Gastroesophageal sphincter (tissue), 4 donors: ENCODE measurements around the gene FNDC3A. TPM values are rescaled to one million over a fixed set of nuclear protein-coding genes. Genes with fewer than 3 reads are reported as not detected.

Experiments used
- ATAC-seq: fragments of 150-250 bp; one replicate; pipeline ENCODE4 v1.9.1; 2016; ENCODE audit warnings: mild to moderate bottlenecking, moderate library complexity
- H3K27ac ChIP-seq, 4 donors: fragments of 200-600 bp; sonication (generic) in 3 of 4; 1 replicate in 3 of 4; 2 replicates in 1 of 4; pipeline ENCODE4 v1.5.1; 2016 to 2019
- H3K27me3 ChIP-seq: fragments of 200-600 bp; sonication (generic); one replicate; pipeline ENCODE4 v1.5.1; 2019
- H3K36me3 ChIP-seq, 2 donors: fragments of 200-600 bp; sonication (generic); one replicate each; pipeline ENCODE4 v1.5.1; 2019; ENCODE audit warnings: control low read depth in 1 of 2
- H3K4me1 ChIP-seq, 3 donors: fragments of 200-600 bp; sonication (generic); 1 replicate in 2 of 3; 2 replicates in 1 of 3; pipeline ENCODE4 v1.5.1; 2016 to 2019; ENCODE audit warnings: control low read depth in 2 of 3
- H3K4me3 ChIP-seq, 2 donors: fragments of 200-600 bp; sonication (generic); one replicate each; pipeline ENCODE4 v1.5.1; 2019; ENCODE audit warnings: mild to moderate bottlenecking in 1 of 2, moderate library complexity in 1 of 2
- H3K9me3 ChIP-seq, 3 donors: fragments of 200-600 bp; sonication (generic); one replicate each; pipeline ENCODE4 v1.5.1; 2017 to 2019; ENCODE audit warnings: control low read depth in 2 of 3
- CTCF ChIP-seq, 4 experiments: fragments of 200-600 bp in 2 of 4; fragments of 450-650 bp in 2 of 4; sonication (generic) in 1 of 4; IDR thresholded peaks; one replicate each; pipeline ENCODE4 v1.5.1; 2017 to 2019; ENCODE audit warnings: antibody characterized with exemption in 4 of 4, mild to moderate bottlenecking in 2 of 4, moderate library complexity in 2 of 4
- EP300 ChIP-seq: sonication (generic); formaldehyde crosslinking; IDR thresholded peaks from one replicate; pipeline ENCODE4 v1.6.1; 2017; ENCODE audit warnings: antibody characterized with exemption, mild to moderate bottlenecking
- POLR2A ChIP-seq, 2 donors: fragments of 450-650 bp; IDR thresholded peaks; one replicate each; pipeline ENCODE4 v1.6.1; 2017; ENCODE audit warnings: antibody characterized with exemption in 2 of 2, mild to moderate bottlenecking in 2 of 2, moderate library complexity in 1 of 2
- POLR2AphosphoS5 ChIP-seq: sonication (generic); formaldehyde crosslinking; IDR thresholded peaks from one replicate; pipeline ENCODE4 v1.6.1; 2017; ENCODE audit warnings: antibody characterized with exemption
- WGBS, 2 donors: methylation state at CpG; one replicate each; pipeline ENCODE4 v1.1.5; 2018; ENCODE audit warnings: low coverage in 1 of 2; 5-methylcytosine and 5-hydroxymethylcytosine counted together
- total RNA-seq, 4 donors: library from RNA; depleted of rRNA; stranded (reverse); fragments of >200 nt; gene quantifications; one replicate each; pipeline ENCODE4 v1.1.0, GENCODE V29; 2016

FNDC3A gene
- total RNA-seq, 4 donors from 2014 or later, result 36.4 to 55.9 (median 47.8) TPM

- no peaks in the 10 kb centered on the region for H3K36me3 ChIP-seq
- peaks cover 0 to 60% (median 0%) of the 10 kb centered on the region in 3 donors for H3K4me1 ChIP-seq
- WGBS, 2 donors, result 67 to 77% methylated on average over 2 of the region's 2 CpGs
- H3K27ac ChIP-seq, result no peak overlapping the region
- H3K4me3 ChIP-seq, result no peak overlapping the region
- ATAC-seq, result no peak
- no peak for TF ChIP-seq POLR2AphosphoS5
- no peaks in the 10 kb centered on the region for H3K27me3 ChIP-seq
- H3K9me3 ChIP-seq, result no peaks in the 10 kb centered on the region
Measured at GRCh38 chr13:48978942-48979601, 3.4 kb downstream of the FNDC3A start.

- no peaks in the 10 kb centered on the region for H3K9me3 ChIP-seq
- H3K27ac ChIP-seq, result no peak overlapping the region
- peaks cover 0 to 53% (median 0%) of the 10 kb centered on the region in 3 donors for H3K4me1 ChIP-seq
- TF ChIP-seq CTCF (IDR thresholded peaks at IDR 0.05), result no peak
- 72 to 78% methylated on average over 2 of the region's 2 CpGs for WGBS, 2 donors
- ATAC-seq, result no peak
- no peak overlapping the region for H3K4me3 ChIP-seq
- no peaks in the 10 kb centered on the region for H3K36me3 ChIP-seq
- no peaks in the 10 kb centered on the region for H3K27me3 ChIP-seq
Measured at GRCh38 chr13:48979892-48980291, 4.2 kb downstream of the FNDC3A start.

- Histone ChIP-seq H3K36me3 (no peaks in the 10 kb centered on the region), H3K27me3 (no peaks in the 10 kb centered on the region), H3K9me3 (no peaks in the 10 kb centered on the region), H3K4me3 (no peak overlapping the region), H3K27ac (no peak overlapping the region), H3K4me1 (peaks cover 0 to 42% (median 0%) of the 10 kb centered on the region in 3 donors)
- WGBS, 2 donors, result 50 to 76% methylated on average over 1 of the region's 1 CpG
- TF ChIP-seq EP300 (no peak), POLR2AphosphoS5 (no peak), CTCF (IDR thresholded peaks at IDR 0.05) (no peak), POLR2A (IDR thresholded peaks at IDR 0.05) (no peak)
- ATAC-seq, result no peak
Measured at GRCh38 chr13:48983331-48983730, 7.6 kb downstream of the FNDC3A start.

GRCh38 chr13:48985756-48986155 lies 10.0 kb downstream of the FNDC3A start:
- Histone ChIP-seq H3K27ac (no peak overlapping the region), H3K4me3 (no peak overlapping the region), H3K27me3 (no peaks in the 10 kb centered on the region), H3K4me1 (peaks cover 0 to 26% (median 3%) of the 10 kb centered on the region in 3 donors), H3K36me3 (no peaks in the 10 kb centered on the region), H3K9me3 (no peaks in the 10 kb centered on the region)
- 41% methylated on average over 2 of the region's 2 CpGs; no CpG with 5 or more reads in 1 of the 2 donors for WGBS, 2 donors
- ATAC-seq, result no peak
- TF ChIP-seq CTCF (IDR thresholded peaks at IDR 0.05) (no peak), EP300 (no peak), POLR2AphosphoS5 (no peak), POLR2A (IDR thresholded peaks at IDR 0.05) (no peak)

GRCh38 chr13:48990900-48991299 lies 15.2 kb downstream of the FNDC3A start:
- Histone ChIP-seq H3K4me3 (no peak overlapping the region), H3K4me1 (peaks cover 0 to 14% (median 3%) of the 10 kb centered on the region in 3 donors), H3K27ac (no peak overlapping the region), H3K27me3 (no peaks in the 10 kb centered on the region), H3K36me3 (peaks cover 0 to 3% of the 10 kb centered on the region in 2 donors), H3K9me3 (no peaks in the 10 kb centered on the region)
- TF ChIP-seq EP300, result no peak
- no peak for TF ChIP-seq POLR2AphosphoS5
- no peak for TF ChIP-seq POLR2A (IDR thresholded peaks at IDR 0.05)
- TF ChIP-seq CTCF (IDR thresholded peaks at IDR 0.05), result no peak
- ATAC-seq, result no peak
- 83 to 100% methylated on average over 1 of the region's 1 CpG for WGBS, 2 donors
